HepG2 (cell line): ENCODE data around the gene GTF3C5. TPM values are rescaled to one million over a fixed set of nuclear protein-coding genes. Genes with fewer than 3 reads are reported as not detected.

Source experiments
- ATAC-seq: fragments of 200-7000 bp; cut with Tn5 transposase; 3 replicates; pipeline ENCODE4 v1.9.1; 2020; ENCODE audit warnings: mild to moderate bottlenecking, moderate library complexity
- BruUV-seq: library from RNA; stranded (reverse); fragments of 400-500 nt; replicated peaks from 2 replicates; lab custom pipeline; 2021; lab: Mats Ljungman, UMichigan
- CTCF ChIA-PET: fragments of 300-600 bp; formaldehyde crosslinking; extraction: SDS; loops from one replicate; lab custom pipeline; 2021; ENCODE audit warnings: low total read pairs, inconsistent platforms, low intra/inter-chr PET ratio; lab: Yijun Ruan, JAX
- POLR2A ChIA-PET: fragments of 350-600 bp; sonication (Branson Sonifier 250); formaldehyde crosslinking; loops from one replicate; lab custom pipeline; 2020; ENCODE audit warnings: antibody characterized with exemption, inconsistent platforms; lab: Yijun Ruan, JAX
- DNase-seq: peaks from one replicate; pipeline ENCODE4 v3.0.0-alpha.2; 2015; ENCODE audit warnings: low spot score
- FAIRE-seq: peaks from 3 replicates; lab custom pipeline; 2011; peaks lifted over from hg19 to GRCh38; lab: Jason Lieb, UNC
- H2AFZ ChIP-seq: one replicate; pipeline ENCODE4 v1.6.1; 2011; ENCODE audit warnings: low read length, inconsistent platforms
- H3K27ac ChIP-seq: fragments of 300-600 bp; 3 replicates; pipeline ENCODE4 v1.8.0; 2011; ENCODE audit warnings: mixed run types, mild to moderate bottlenecking, mixed read lengths, low read length, inconsistent platforms; ENCODE audit not compliant: insufficient read depth; ENCODE audit errors: extremely low read length
- H3K27me3 ChIP-seq, 2 experiments: fragments of 200-600 bp in 1 of 2; 2 replicates in 1 of 2; 3 replicates in 1 of 2; pipeline versions ENCODE4 v1.6.0 to v1.8.0; 2011; ENCODE audit warnings: low read length in 2 of 2, mild to moderate bottlenecking in 2 of 2, moderate library complexity in 2 of 2, inconsistent platforms in 1 of 2; ENCODE audit not compliant: insufficient read depth in 2 of 2, control insufficient read depth in 1 of 2
- H3K36me3 ChIP-seq, 2 experiments: fragments of 200-600 bp in 1 of 2; replicated peaks in 1 of 2; 2 replicates in 1 of 2; 3 replicates in 1 of 2; pipeline versions ENCODE4 v1.5.1 to v1.8.0; 2011; ENCODE audit warnings: low read length in 2 of 2, inconsistent platforms in 1 of 2; ENCODE audit not compliant: insufficient read depth in 2 of 2, control insufficient read depth in 1 of 2
- H3K4me1 ChIP-seq: 2 replicates; pipeline ENCODE4 v1.5.1; 2012; ENCODE audit warnings: low read length, inconsistent platforms; ENCODE audit not compliant: insufficient read depth
- H3K4me2 ChIP-seq: 2 replicates; pipeline ENCODE4 v1.6.0; 2011; ENCODE audit warnings: low read depth, low read length, inconsistent platforms
- H3K4me3 ChIP-seq, 3 experiments: fragments of 200-600 bp in 1 of 3; sonication (generic), shearing (Covaris generic) in 1 of 3; replicated peaks in 1 of 3; 2 replicates each; pipeline ENCODE4 v1.5.1; 2011 to 2016; ENCODE audit warnings: low read length in 3 of 3, inconsistent platforms in 2 of 3, low read depth in 2 of 3, mild to moderate bottlenecking in 2 of 3, control low read depth in 1 of 3, mixed read lengths in 1 of 3; ENCODE audit not compliant: insufficient read depth in 1 of 3
- H3K79me2 ChIP-seq: one replicate; pipeline ENCODE4 v1.6.1; 2011; ENCODE audit warnings: low read length, inconsistent platforms; ENCODE audit not compliant: insufficient read depth
- H3K9ac ChIP-seq: 2 replicates; pipeline ENCODE4 v1.6.0; 2011; ENCODE audit warnings: mild to moderate bottlenecking, low read depth, low read length, inconsistent platforms; ENCODE audit not compliant: insufficient read depth
- H3K9me3 ChIP-seq: 2 replicates; pipeline ENCODE4 v1.5.1; 2012; ENCODE audit warnings: mild to moderate bottlenecking, low read length
- H4K20me1 ChIP-seq: 2 replicates; pipeline ENCODE4 v1.6.0; 2011; ENCODE audit warnings: inconsistent platforms, mild to moderate bottlenecking, low read length, moderate library complexity; ENCODE audit not compliant: insufficient read depth
- ETV5 ChIP-seq: IDR thresholded peaks from 2 replicates; pipeline ENCODE4 v1.6.1; 2018; ENCODE audit warnings: missing biosample characterization, missing genetic modification reagents, inconsistent platforms, borderline replicate concordance
- GABPB1 ChIP-seq: IDR thresholded peaks from 2 replicates; pipeline ENCODE4 v1.6.1; 2016; ENCODE audit warnings: mild to moderate bottlenecking, missing genetic modification reagents, moderate library complexity, missing compliant biosample characterization
- GATAD2A ChIP-seq: IDR thresholded peaks from 2 replicates; pipeline ENCODE4 v1.6.1; 2016
- HMG20A ChIP-seq: IDR thresholded peaks from 2 replicates; pipeline ENCODE4 v1.6.1; 2016; ENCODE audit warnings: borderline replicate concordance
- KDM1A ChIP-seq: IDR thresholded peaks from 2 replicates; pipeline ENCODE4 v1.6.1; 2016; ENCODE audit warnings: missing compliant biosample characterization
- KMT2A ChIP-seq: sonication (generic); formaldehyde crosslinking; IDR thresholded peaks from 2 replicates; pipeline ENCODE4 v1.4.0; 2020; ENCODE audit warnings: missing genetic modification reagents
- MBD4 ChIP-seq: IDR thresholded peaks from 2 replicates; pipeline ENCODE4 v1.6.1; 2012; ENCODE audit warnings: low read length, inconsistent platforms, borderline replicate concordance
- SRF ChIP-seq: IDR thresholded peaks from 2 replicates; pipeline ENCODE4 v1.6.1; 2011; ENCODE audit warnings: mild to moderate bottlenecking, low read depth, low read length, moderate library complexity
- TBL1XR1 ChIP-seq: fragments of 150-350 bp; IDR thresholded peaks from 2 replicates; pipeline ENCODE4 v1.6.1; 2014; ENCODE audit warnings: borderline replicate concordance, low read length; ENCODE audit not compliant: partially characterized antibody
- USF2 ChIP-seq, 2 experiments: sonication (generic) in 1 of 2; formaldehyde crosslinking in 1 of 2; IDR thresholded peaks; 2 replicates each; pipeline versions ENCODE4 v1.5.1 to v1.6.1; 2011 to 2020; ENCODE audit warnings: borderline replicate concordance in 1 of 2, low read depth in 1 of 2, low read length in 1 of 2, mild to moderate bottlenecking in 1 of 2, missing genetic modification reagents in 1 of 2, moderate library complexity in 1 of 2
- ZNF510 ChIP-seq: sonication (generic); formaldehyde crosslinking; IDR thresholded peaks from 2 replicates; pipeline ENCODE4 v1.4.0; 2020; ENCODE audit warnings: low read depth, mild to moderate bottlenecking, missing genetic modification reagents
- WGBS: methylation state at CpG from one replicate; pipeline ENCODE4 v1.1.6; 2017; ENCODE audit warnings: low lambda C conversion rate; 5-methylcytosine and 5-hydroxymethylcytosine counted together
- in situ Hi-C: cut with HindIII; loops from 2 replicates; pipeline ENCODE4 v1.10.0; 2017; ENCODE audit warnings: low pct_unique_long_range_greater_than_20kb; ENCODE audit not compliant: extremely low pct_ligation_motif_present
- intact Hi-C: fragments of 100-400 bp; cut with micrococcal nuclease; formaldehyde crosslinking; loops from one replicate; pipeline ENCODE4 v1.10.0; 2022; ENCODE audit not compliant: unreplicated experiment
- polyA plus RNA-seq, 8 experiments: library from polyadenylated mRNA; depleted of rRNA in 3 of 8; stranded (reverse) in 7 of 8; unstranded in 1 of 8; fragments of >200 nt; fragmentation: Illumina TruSeq in 4 of 8; extraction: Trizol in 4 of 8; gene quantifications; 2 replicates each; pipeline versions ENCODE4 v1.2.1 to v1.2.3, GENCODE V29; 2011 to 2016; ENCODE audit warnings: low read depth in 4 of 8, missing spikeins in 1 of 8, mixed read lengths in 1 of 8; ENCODE audit not compliant: insufficient read depth in 1 of 8
- total RNA-seq, 5 experiments: library from RNA; depleted of rRNA; stranded (reverse); fragments of >200 nt; fragmentation: Illumina TruSeq; extraction: Trizol; gene quantifications; 2 replicates each; pipeline ENCODE4 v1.2.3, GENCODE V29; 2016; ENCODE audit warnings: low read depth in 1 of 5
- TF ChIP-seq, protein P1 (sequence below): sonication (generic); formaldehyde crosslinking; IDR thresholded peaks from 2 replicates; pipeline ENCODE4 v1.4.0; 2020; ENCODE audit warnings: mild to moderate bottlenecking, low read depth, missing genetic modification reagents
- TF ChIP-seq, protein P2 (sequence below): sonication (generic); formaldehyde crosslinking; IDR thresholded peaks from 2 replicates; pipeline ENCODE4 v1.4.0; 2020; ENCODE audit warnings: missing genetic modification reagents

GTF3C5 gene
- total and polyA plus RNA-seq, 2 of the 13 experiments (the other 11 are each of a cell fraction or from before 2014, with no cell fraction given) = 66.9 to 92.6 TPM

DNA sequence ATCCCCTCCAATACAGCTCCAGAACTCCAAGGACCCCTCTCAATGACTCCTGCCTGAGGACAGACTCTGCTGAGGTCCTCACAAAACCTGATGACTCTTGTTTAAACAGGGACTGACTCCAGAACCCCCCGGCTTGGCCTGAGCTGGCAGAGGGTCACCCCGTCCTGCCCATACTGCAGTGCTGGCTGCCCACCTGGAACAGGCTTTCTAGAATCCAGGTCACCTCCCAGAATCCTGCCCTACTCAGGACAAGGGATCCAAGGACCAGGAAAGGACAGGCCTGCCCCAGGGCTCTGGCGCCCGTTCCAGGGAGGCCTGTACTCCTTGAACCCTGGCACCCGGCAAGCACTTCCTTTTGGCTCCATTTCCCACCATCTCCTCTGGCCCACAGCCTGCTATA, 68.1 kb downstream of the GTF3C5 start:
- no peak overlapping the region for H2AFZ ChIP-seq
- ATAC-seq (no peak), DNase-seq (no peak), FAIRE-seq (no peak)
- intact Hi-C loops (no loop called here), in situ Hi-C loops (no loop called here)
- H3K4me2 ChIP-seq = no peak overlapping the region
- ChIA-PET POLR2A (no interaction called here), CTCF (no interaction called here)
- peaks cover 23 to 51% of the 10 kb centered on the region in 2 experiments; a peak in 4 of 5 replicates for H3K36me3 ChIP-seq
- no peaks in the 10 kb centered on the region for H3K27me3 ChIP-seq
- no peak overlapping the region for H3K27ac ChIP-seq
- no peaks in the 10 kb centered on the region for H3K4me1 ChIP-seq
- H3K9me3 ChIP-seq = no peaks in the 10 kb centered on the region
- H3K79me2 ChIP-seq = no peaks in the 10 kb centered on the region
- WGBS = 100% methylated on average over 1 of the region's 5 CpGs
- no peak overlapping the region for H3K4me3 ChIP-seq
- H3K9ac ChIP-seq = no peak overlapping the region
- BruUV-seq = no TSS peak
- peaks cover 4% of the 10 kb centered on the region; the same call in 1 of the 2 replicates for H4K20me1 ChIP-seq
- no peak for TF ChIP-seq GABPB1 (CRISPR knock-in tag)
- TF ChIP-seq, protein P1, sequence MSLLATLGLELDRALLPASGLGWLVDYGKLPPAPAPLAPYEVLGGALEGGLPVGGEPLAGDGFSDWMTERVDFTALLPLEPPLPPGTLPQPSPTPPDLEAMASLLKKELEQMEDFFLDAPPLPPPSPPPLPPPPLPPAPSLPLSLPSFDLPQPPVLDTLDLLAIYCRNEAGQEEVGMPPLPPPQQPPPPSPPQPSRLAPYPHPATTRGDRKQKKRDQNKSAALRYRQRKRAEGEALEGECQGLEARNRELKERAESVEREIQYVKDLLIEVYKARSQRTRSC = no peak
- no peak for TF ChIP-seq USF2 (IDR thresholded peaks at IDR 0.05; ENCODE audit: low read depth, low read length)
- no peak for TF ChIP-seq USF2 (CRISPR knock-in tag; IDR thresholded peaks at IDR 0.05; ENCODE audit: borderline replicate concordance)
- no peak for TF ChIP-seq KMT2A
- TF ChIP-seq MBD4 = no peak
- no peak for TF ChIP-seq SRF
- TF ChIP-seq ETV5 (CRISPR knock-in tag) = no peak
- TF ChIP-seq, protein P2, sequence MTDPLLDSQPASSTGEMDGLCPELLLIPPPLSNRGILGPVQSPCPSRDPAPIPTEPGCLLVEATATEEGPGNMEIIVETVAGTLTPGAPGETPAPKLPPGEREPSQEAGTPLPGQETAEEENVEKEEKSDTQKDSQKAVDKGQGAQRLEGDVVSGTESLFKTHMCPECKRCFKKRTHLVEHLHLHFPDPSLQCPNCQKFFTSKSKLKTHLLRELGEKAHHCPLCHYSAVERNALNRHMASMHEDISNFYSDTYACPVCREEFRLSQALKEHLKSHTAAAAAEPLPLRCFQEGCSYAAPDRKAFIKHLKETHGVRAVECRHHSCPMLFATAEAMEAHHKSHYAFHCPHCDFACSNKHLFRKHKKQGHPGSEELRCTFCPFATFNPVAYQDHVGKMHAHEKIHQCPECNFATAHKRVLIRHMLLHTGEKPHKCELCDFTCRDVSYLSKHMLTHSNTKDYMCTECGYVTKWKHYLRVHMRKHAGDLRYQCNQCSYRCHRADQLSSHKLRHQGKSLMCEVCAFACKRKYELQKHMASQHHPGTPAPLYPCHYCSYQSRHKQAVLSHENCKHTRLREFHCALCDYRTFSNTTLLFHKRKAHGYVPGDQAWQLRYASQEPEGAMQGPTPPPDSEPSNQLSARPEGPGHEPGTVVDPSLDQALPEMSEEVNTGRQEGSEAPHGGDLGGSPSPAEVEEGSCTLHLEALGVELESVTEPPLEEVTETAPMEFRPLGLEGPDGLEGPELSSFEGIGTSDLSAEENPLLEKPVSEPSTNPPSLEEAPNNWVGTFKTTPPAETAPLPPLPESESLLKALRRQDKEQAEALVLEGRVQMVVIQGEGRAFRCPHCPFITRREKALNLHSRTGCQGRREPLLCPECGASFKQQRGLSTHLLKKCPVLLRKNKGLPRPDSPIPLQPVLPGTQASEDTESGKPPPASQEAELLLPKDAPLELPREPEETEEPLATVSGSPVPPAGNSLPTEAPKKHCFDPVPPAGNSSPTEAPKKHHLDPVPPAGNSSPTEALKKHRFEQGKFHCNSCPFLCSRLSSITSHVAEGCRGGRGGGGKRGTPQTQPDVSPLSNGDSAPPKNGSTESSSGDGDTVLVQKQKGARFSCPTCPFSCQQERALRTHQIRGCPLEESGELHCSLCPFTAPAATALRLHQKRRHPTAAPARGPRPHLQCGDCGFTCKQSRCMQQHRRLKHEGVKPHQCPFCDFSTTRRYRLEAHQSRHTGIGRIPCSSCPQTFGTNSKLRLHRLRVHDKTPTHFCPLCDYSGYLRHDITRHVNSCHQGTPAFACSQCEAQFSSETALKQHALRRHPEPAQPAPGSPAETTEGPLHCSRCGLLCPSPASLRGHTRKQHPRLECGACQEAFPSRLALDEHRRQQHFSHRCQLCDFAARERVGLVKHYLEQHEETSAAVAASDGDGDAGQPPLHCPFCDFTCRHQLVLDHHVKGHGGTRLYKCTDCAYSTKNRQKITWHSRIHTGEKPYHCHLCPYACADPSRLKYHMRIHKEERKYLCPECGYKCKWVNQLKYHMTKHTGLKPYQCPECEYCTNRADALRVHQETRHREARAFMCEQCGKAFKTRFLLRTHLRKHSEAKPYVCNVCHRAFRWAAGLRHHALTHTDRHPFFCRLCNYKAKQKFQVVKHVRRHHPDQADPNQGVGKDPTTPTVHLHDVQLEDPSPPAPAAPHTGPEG = no peak
- no peak for TF ChIP-seq GATAD2A (CRISPR knock-in tag)
- TF ChIP-seq HMG20A = no peak
- no peak for TF ChIP-seq ZNF510 (CRISPR knock-in tag)
- TF ChIP-seq TBL1XR1 = no peak
- TF ChIP-seq KDM1A = no peak
